ENCODE measurements around the gene GPR132.
A peak's percentile ranks its signal among the peaks of the same experiment; 100 is the strongest.
"Not testable (repeated sequence)": the region's sequence is repeated elsewhere in the genome, so short reads cannot be mapped to it uniquely, and the experiment has no call there.

The GPR132 gene

GRCh38 chr14:105090493-105091053, 25.3 kb upstream of the GPR132 start:
- DNase-seq: peak; percentile 93 to 96

- DNase-seq: peak in 1 of 2 experiments; percentile 26
These were observed 24.7 kb upstream of the GPR132 start for GRCh38 chr14:105089746-105090492.

GRCh38 chr14:105088812-105089745, 23.8 kb upstream of the GPR132 start:
- DNase-seq: peak in 1 of 2 experiments; percentile 27

GRCh38 chr14:105087963-105088811, 23.0 kb upstream of the GPR132 start:
- peak in 1 of 2 experiments; percentile 25 for DNase-seq

GRCh38 chr14:105087308-105087962, 22.2 kb upstream of the GPR132 start:
- peak; percentile 50 to 57 for DNase-seq

- DNase-seq: peak; percentile 92 to 94
These were observed 21.6 kb upstream of the GPR132 start for GRCh38 chr14:105086833-105087307.

- no peak for DNase-seq
These were observed 20.5 kb upstream of the GPR132 start for GRCh38 chr14:105085766-105086165.

- no peak for DNase-seq
These were observed 19.7 kb upstream of the GPR132 start for GRCh38 chr14:105084741-105085571.

GRCh38 chr14:105083926-105084685, 18.9 kb upstream of the GPR132 start:
- DNase-seq: no peak

- DNase-seq: no peak
These were observed 17.5 kb upstream of the GPR132 start for GRCh38 chr14:105082703-105083102.

GRCh38 chr14:105081473-105081872, 16.2 kb upstream of the GPR132 start:
- DNase-seq: not testable (repeated sequence)

GRCh38 chr14:105080161-105080560, 14.9 kb upstream of the GPR132 start:
- no peak for DNase-seq

GRCh38 chr14:105078294-105078693, 13.1 kb upstream of the GPR132 start:
- DNase-seq: no peak

- DNase-seq: no peak
These were observed 12.4 kb upstream of the GPR132 start for GRCh38 chr14:105077649-105077995.

GRCh38 chr14:105076805-105077648, 11.8 kb upstream of the GPR132 start:
- peak in 1 of 2 experiments; percentile 27 for DNase-seq

GRCh38 chr14:105076296-105076804, 11.1 kb upstream of the GPR132 start:
- no peak for DNase-seq

GRCh38 chr14:105075379-105076295, 10.4 kb upstream of the GPR132 start:
- DNase-seq: peak; percentile 43 to 51

- peak in 1 of 2 experiments; percentile 17 for DNase-seq
These were observed 9.4 kb upstream of the GPR132 start for GRCh38 chr14:105074601-105075053.
